ENCODE data around the gene HOXC10.

DNA sequence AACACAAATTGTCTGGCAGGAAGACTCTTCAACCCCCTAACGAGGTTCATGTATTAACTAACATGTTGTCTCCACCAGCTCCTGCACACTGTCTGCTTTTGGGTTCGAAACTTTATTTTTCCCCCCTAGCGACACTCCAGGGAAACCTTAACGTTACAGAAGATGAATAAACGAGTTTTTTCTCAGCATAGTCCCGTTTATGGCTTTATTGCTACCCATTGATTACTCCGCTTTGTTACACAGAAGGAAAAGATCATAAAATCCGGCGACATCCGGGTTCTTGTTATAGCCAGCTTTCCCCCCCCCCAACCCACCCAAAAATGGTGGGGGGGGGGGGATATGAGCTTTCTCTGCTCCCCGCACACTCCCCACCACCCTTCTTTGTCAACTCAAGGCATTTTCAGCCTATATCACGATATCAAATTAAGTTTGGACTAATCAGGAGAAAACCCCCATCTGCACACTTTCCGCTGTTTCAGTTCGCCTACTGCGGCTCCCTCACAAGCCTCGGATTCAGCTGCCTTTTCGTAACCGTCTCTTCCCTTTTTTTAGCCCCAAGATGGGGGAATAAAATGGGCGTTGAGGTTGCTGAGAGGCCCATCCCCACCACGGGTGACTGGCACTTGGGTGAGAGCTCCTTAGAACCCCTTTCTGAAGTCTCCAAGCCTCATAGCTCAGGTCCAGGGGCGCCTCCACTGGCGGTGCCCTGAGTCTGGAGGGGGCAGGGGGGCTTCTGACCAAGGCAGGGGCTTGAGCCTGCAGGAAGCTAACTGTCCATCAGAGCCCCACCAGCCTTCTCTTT lies 41.9 kb downstream of the HOXC10 start:
- TF ChIP-seq ZSCAN29 (IDR thresholded peaks at IDR 0.05) (no peak), TCF12 (IDR thresholded peaks at IDR 0.05; ENCODE audit: low read depth, low read length) (no peak), EZH2 (IDR thresholded peaks at IDR 0.05; ENCODE audit: borderline replicate concordance, control insufficient read depth, low read depth, low read length) (no peak), POLR2AphosphoS5 (IDR thresholded peaks at IDR 0.05; ENCODE audit: low read length) (no peak)
- TF ChIP-seq, protein P1, sequence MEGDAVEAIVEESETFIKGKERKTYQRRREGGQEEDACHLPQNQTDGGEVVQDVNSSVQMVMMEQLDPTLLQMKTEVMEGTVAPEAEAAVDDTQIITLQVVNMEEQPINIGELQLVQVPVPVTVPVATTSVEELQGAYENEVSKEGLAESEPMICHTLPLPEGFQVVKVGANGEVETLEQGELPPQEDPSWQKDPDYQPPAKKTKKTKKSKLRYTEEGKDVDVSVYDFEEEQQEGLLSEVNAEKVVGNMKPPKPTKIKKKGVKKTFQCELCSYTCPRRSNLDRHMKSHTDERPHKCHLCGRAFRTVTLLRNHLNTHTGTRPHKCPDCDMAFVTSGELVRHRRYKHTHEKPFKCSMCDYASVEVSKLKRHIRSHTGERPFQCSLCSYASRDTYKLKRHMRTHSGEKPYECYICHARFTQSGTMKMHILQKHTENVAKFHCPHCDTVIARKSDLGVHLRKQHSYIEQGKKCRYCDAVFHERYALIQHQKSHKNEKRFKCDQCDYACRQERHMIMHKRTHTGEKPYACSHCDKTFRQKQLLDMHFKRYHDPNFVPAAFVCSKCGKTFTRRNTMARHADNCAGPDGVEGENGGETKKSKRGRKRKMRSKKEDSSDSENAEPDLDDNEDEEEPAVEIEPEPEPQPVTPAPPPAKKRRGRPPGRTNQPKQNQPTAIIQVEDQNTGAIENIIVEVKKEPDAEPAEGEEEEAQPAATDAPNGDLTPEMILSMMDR (IDR thresholded peaks at IDR 0.05 in 2 of 3, conservative IDR thresholded peaks at IDR 0.05 in 1 of 3; ENCODE audit: control insufficient read depth in 2 of 3, extremely low read depth in 1 of 3, insufficient read depth in 1 of 3, low read depth in 3 of 3, low read length in 3 of 3), result no peak
